ENCODE measurements around the gene LCN12.

The LCN12 gene

GRCh38 chr9:136926749-136927148, 25.3 kb upstream of the LCN12 start:
- DNase-seq (ENCODE audit: low read depth): no peak

GRCh38 chr9:136927343-136928271, 24.5 kb upstream of the LCN12 start:
- no peak for DNase-seq (ENCODE audit: low read depth)

DNA sequence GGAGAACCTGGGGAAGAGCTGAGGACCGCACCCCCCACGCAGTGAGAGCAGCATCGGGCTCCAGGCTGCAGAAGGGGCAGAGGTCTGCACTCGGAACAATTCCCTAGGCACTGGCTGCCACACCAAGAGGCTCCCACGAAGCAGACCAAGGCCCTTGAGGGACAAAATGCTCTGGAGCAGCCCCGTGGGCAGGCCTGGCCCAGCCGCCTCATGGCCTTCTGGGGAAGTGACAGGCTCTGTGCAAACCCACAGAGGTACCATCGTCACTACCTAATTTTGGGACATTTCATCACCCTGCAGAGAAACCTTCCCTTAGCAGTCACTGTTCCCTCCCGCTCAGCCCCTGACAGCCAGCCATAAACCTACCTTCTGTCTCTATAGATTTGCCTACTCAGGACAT, 23.5 kb upstream of the LCN12 start:
- no peak for DNase-seq (ENCODE audit: low read depth)

DNA sequence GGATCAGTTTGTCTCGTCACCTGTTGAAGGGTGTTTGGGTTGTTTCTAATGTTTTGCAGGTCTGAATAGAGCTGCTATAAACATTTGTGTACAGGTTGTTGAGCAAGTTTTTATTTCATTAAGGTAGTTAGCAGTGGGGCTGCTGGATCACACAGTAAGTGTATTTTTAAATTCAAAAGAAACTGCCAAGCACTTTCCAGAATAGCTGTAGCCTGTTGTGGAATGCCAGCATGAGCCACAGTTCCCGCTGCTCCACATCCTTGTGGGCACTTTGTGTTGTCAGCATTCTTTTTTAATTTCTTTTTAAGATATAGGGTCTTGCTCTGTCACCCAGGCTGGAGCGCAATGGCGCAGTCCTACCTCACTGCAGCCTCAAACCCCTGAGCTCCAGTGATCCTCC, 22.1 kb upstream of the LCN12 start:
- DNase-seq (ENCODE audit: low read depth): no peak

DNA sequence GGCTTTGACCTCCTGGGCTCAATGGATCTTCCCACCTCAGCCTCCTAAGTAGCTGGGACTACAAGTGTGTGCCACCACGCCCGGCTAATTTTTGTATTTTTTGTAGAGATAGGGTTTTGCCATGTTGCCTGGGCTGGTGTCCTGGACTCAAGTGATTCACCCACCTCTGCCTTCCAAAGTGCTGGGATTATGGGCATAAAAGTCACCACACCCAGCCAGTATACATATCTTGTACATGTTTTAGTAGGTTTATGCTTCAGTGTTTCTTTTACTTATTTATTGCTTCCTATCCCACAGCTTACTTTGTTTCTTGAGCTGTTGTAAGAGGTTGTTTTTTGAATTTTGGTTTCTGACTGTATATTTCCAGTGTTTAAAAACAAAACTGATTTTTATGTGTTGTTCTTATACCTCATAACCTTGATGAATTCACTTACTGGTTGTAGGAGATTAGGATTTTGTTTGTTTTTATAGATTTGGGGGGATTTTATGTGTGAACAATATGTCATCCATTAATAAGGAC, 20.4 kb upstream of the LCN12 start:
- DNase-seq (ENCODE audit: low read depth): no peak

- DNase-seq (ENCODE audit: low read depth): no peak
These were observed 17.8 kb upstream of the LCN12 start for GRCh38 chr9:136934277-136934676.

DNA sequence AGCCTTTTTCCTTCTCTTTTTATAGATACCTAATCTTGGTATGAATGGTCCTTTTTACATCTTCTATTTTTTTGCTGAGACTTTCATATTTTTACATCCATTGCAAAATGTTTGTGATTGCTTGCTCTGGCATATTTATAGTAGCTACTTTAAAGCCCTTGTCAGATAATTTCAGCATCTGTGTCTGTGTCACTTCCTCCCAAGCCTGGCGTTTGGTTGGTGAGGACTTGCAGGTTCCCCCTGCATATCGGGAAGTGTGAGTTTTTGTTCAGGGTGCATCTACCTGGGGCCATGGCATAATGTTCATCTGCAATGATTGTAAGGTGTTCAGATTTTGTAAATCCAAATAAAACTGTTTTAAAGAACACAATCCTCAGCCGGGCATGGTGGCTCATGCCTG, 16.4 kb upstream of the LCN12 start:
- DNase-seq (ENCODE audit: low read depth): no peak

- no peak for DNase-seq (ENCODE audit: low read depth)
These were observed 15.4 kb upstream of the LCN12 start for GRCh38 chr9:136936645-136937170.

DNA sequence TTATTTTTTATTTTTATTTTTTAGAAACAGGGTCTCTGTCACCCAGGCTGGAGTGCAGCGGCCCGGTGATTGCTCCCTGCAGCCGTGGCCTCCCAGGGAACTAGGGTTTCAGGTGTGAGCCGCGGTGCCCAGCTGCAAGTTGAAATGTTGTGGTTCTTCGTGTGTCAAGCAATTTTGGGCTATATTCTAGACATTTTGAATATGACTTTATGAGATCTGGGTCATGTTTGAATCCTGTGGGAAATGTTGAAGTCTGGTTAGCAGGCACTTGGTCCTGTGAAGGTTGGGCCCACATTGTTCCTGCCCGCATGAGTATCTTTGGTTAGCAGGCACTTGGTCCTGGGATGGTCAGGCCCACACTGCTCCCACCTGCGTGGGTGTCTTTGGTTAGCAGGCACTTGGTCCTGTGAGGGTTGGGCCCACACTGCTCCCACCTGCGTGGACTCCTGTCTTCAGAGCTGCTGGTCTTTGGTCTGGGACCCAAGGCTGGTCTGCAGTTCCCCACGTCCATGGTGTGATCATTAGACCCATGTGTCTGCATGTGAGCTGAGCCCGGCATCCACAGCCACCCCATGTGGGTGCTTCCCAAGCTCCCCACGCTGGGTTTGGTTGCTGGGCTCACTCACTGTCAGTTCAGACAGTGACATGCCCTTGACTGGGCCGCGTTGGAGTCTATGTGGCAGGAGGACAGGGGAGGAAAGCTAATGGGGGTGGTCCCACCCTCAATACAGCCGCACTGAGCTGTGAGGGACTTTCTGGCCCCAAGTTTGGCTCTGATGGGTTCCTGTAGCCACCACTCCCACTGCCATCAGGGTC, 14.7 kb upstream of the LCN12 start:
- DNase-seq (ENCODE audit: low read depth): no peak

DNA sequence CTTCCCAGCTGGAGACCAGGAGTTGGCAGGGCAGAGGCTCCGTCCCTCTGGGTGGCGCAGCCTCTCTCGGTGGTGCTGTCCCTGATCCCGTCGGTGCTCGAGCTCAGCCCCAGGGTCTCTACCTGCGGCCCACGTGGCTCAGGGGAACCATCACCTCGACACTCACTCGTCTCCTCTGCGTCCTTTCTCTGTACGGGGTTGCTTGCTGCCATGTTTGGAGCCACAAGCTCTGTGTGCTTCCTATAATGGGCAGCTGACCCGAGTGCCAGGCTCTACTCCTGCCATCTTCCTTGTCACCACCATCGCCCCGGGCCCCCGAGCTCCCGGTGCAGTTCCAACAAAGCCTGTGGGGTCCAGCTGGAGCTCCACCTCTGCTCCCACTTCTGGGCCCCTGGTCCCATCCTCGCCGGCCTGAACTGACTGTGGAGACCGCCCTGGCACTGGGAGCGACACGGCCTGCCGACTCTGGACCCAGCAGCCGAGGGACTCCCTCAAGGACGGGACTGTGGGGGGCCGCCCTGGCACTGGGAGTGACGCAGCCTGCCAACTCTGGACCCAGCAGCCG, 12.6 kb upstream of the LCN12 start:
- no peak for DNase-seq (ENCODE audit: low read depth)

- no peak for DNase-seq (ENCODE audit: low read depth)
These were observed 12.0 kb upstream of the LCN12 start for GRCh38 chr9:136939996-136940525.

DNA sequence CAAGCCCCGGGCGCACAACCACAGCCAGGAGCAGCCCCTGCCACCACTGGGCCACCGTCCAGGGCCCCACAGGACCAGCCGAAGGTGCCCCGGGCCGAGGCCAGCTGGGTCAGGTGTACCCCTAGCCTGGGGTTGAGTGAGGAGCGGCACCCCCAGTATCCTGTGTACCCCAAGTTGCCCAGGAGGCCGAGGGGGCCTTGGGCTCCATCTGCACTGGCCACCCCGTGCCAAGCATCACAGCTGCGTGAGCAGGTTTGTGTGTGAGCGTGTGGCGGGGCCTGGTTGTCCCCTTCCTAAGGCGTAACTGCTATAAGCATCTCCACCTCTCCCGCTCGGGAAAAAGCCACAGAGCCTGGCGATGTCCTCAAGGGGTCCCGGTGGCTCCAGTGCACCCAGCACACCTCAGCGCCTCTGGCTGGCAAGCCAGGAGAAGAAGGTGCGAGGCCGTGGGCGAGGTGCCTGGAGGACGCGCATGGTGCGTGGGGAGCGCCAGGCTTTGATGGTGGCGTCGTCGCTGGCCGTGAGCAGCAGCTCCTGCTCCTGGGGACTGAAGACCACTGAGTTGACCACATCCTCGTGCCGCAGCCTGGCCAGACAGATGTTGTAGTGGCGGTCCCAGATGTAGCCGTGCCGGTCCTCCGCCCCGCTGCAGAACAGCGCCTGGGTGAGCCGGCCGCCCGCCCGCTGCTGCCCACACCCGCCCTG, 11.4 kb upstream of the LCN12 start:
- DNase-seq (ENCODE audit: low read depth): no peak

DNA sequence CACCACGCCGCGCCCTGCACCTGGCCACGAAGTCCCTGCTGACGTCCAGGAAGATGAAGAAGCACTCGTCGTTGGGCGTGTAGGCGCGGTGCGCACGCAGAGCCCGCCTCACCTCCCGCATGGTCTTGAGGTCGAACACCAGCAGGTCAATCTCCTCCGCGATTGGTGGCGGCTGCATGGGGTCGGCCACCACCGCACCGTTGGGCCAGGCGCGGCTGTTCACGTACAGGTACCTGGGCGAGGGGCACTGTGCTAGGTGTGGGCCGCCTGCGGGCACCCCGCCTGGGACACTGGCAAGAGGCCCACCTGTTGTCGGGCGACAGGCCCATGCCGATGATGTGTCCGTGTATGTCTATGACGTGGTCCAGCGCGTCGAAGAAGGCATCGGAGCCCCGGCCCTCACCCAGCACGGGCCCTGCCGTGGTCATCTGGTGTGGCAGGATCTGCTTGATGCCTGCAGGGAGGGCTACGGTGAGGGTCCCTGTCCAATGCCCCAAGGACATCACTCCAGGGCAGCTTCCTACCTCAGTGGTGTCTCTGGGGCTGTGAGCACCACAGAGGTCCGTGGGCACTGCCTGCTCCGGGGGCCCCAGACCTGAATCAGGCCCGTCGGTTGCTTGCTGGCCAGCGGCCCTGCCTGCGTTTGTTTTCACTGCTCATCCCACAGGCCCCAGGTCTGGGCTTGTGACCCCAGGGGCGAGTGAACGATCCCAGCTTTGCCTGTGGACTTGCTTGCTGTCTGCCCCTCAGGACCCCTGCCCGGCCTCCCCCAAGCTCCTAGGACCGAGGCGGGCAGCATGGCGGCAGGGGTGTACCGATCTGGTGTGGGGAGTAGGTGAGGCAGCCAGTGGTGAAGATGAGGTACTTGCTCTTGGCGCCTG, 10.6 kb upstream of the LCN12 start:
- DNase-seq (ENCODE audit: low read depth): no peak

DNA sequence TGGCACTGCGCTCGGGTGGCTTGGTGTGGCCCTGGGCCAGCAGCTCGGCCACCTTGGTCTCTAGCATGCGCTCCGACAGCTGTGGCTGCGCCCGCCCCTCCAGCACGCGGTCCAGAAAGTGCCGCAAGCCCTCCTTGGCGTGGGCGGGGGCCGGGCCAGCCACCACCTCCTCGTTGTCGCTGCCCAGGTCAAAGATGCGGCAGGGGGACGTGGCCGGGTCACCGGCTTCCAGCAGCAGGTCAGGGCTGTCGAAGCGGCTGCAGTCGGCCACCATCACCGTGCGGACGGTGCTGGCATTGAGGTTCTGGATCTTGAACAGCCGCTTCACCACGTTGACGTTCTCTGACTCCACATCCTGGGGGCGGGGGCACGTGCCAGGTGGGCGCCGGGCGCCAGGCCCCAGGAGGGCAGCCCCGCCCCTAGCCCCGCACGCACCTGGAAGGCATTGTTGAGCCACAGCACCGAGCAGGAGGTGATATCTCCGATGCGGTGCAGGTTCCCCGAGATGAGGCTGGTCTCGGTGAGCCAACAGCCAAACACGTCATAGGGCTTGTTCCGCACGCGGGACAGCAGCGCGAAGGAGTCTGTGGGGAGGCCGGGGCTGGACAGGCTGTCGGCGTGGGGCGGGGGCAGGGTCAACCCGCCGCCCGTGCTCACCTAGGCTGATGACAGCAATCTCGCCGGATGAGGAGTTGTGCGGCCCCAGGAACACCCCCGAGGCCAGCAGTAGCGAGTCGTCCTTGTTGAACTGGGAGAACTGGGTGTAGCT, 9.8 kb upstream of the LCN12 start:
- DNase-seq (ENCODE audit: low read depth): no peak

DNA sequence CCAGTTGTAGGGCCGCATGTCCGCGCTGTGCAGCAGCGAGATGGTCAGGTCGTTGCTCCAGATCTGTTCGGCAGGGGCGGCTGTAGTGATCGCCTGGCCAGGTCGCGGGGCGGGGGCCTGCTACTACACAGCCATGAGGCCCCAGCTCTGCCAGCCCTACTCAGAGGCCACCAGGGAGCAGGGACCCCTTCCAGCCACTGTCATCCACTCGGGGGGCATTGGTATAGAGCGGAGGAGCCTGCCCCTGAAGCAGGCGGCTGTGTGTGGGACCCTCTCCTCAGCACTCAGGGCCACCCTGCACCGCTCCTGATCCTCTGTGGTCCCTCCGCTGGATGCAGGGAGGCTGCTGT, 9.2 kb upstream of the LCN12 start:
- no peak for DNase-seq (ENCODE audit: low read depth)

- no peak for DNase-seq (ENCODE audit: low read depth)
These were observed 8.5 kb upstream of the LCN12 start for GRCh38 chr9:136943291-136944211.

GRCh38 chr9:136944212-136944518, 7.9 kb upstream of the LCN12 start:
- DNase-seq (ENCODE audit: low read depth): no peak

DNA sequence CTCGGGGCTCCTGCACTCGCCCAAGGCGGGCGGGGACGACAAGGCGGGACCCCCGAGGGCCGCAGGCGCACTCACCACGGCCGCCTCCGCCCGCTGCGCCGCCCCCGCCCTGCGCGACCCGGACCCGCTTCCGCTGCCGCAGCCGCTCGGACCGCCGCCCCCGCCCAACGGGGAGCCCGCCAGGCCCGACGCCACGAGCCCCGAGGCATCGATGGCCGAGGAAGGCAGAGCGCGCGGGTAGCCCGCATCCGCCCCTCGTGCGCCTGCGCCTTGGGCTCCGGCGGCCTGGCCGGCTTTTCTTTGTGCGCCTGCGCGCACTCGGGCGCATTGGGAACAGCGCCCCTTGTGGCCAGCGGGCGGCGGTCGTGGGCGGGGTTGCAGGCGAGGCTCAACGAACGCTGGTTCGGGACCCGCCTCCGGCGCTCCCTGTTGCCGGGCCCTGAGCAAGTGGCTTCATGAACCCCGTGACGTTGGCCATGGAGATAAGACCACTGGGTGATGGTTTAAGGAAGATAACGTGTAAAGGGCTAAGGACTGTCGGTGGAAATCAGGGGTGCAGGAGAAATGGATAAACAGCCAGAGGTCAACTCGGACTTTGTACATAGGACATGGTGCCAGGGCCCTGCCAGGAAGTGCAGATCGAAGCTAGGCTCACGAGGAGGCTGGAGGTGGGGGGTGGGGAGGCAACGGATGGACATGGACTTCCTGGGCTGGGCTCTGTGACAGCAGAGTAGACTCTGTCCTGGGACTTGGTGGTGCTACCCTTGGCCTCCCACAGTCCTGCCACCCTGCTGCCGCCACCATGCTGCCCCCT, 7.3 kb upstream of the LCN12 start, which contains the start of the genes C8G and FBXW5:
C8G (plus strand) TSS at position 725 of the 814 bp plus-strand sequence; CDS start at position 803, 78 bp downstream.
FBXW5 (minus strand) TSS at position 220 of the 814 bp plus-strand sequence. CDS start 655 bp downstream, outside the sequence.
- DNase-seq (ENCODE audit: low read depth): peak; percentile 94

Measured in stimulated activated CD8-positive, alpha-beta memory T cell treated with anti-CD3 and anti-CD28 coated beads, Interleukin-4, amount 100 ng/mL, for 24 hours (primary cell).